ENCODE results near the gene FGFBP3.

Gene FGFBP3

GRCh38 chr10:91931526-91932190 is 22.4 kb upstream of the FGFBP3 start:
- Histone ChIP-seq H3K4me3 (no peak overlapping the region), H3K4me2 (no peak overlapping the region), H4K20me1 (peaks cover 100% of the 10 kb centered on the region), H3K27me3 (no peaks in the 10 kb centered on the region), H3K36me3 (peaks cover 62% of the 10 kb centered on the region), H3K9me3 (no peaks in the 10 kb centered on the region), H3K4me1 (0 out of 2 replicates have a peak, but pooled peaks cover 5% of the 10 kb centered on the region), H3K27ac (no peak overlapping the region), H3K9ac (no peak overlapping the region)
- no peak for TF ChIP-seq Cebpa-rat (IDR thresholded peaks at IDR 0.05)

- H3K27ac ChIP-seq = no peak overlapping the region
- no peak overlapping the region for H3K4me2 ChIP-seq
- H4K20me1 ChIP-seq = peaks cover 100% of the 10 kb centered on the region
- H3K9ac ChIP-seq = no peak overlapping the region
- TF ChIP-seq Cebpa-rat (IDR thresholded peaks at IDR 0.05) = no peak
- H3K9me3 ChIP-seq = no peaks in the 10 kb centered on the region
- peaks cover 59% of the 10 kb centered on the region for H3K36me3 ChIP-seq
- no peaks in the 10 kb centered on the region for H3K27me3 ChIP-seq
- H3K4me1 ChIP-seq = peaks cover 12% of the 10 kb centered on the region
- no peak overlapping the region for H3K4me3 ChIP-seq
Observed at GRCh38 chr10:91930939-91931338, 21.7 kb upstream of the FGFBP3 start.

GRCh38 chr10:91925022-91925320 is 15.7 kb upstream of the FGFBP3 start:
- H3K27ac ChIP-seq = no peak overlapping the region
- H3K4me3 ChIP-seq = peak overlapping the region; percentile 92
- peaks cover 63% of the 10 kb centered on the region for H4K20me1 ChIP-seq
- H3K4me1 ChIP-seq = peaks cover 37% of the 10 kb centered on the region
- H3K9ac ChIP-seq = peak overlapping the region; percentile 90; the same call in 1 of the 2 replicates
- peak overlapping the region; percentile 82 for H3K4me2 ChIP-seq
- no peaks in the 10 kb centered on the region for H3K27me3 ChIP-seq
- H3K36me3 ChIP-seq = peaks cover 21% of the 10 kb centered on the region; the same call in 1 of the 2 replicates
- H3K9me3 ChIP-seq = peaks cover 8% of the 10 kb centered on the region; the same call in 1 of the 2 replicates
- no peak for TF ChIP-seq Cebpa-rat (IDR thresholded peaks at IDR 0.05)

GRCh38 chr10:91924212-91925021 is 15.1 kb upstream of the FGFBP3 start:
- Histone ChIP-seq H3K4me1 (peaks cover 37% of the 10 kb centered on the region), H3K27me3 (no peaks in the 10 kb centered on the region), H4K20me1 (peaks cover 57% of the 10 kb centered on the region), H3K27ac (peak overlapping the region; percentile 91), H3K4me3 (peak overlapping the region; percentile 92), H3K4me2 (peak overlapping the region; percentile 82), H3K36me3 (peaks cover 21% of the 10 kb centered on the region; the same call in 1 of the 2 replicates), H3K9ac (peak overlapping the region; percentile 90), H3K9me3 (peaks cover 11% of the 10 kb centered on the region; the same call in 1 of the 2 replicates)
- no peak for TF ChIP-seq Cebpa-rat (IDR thresholded peaks at IDR 0.05)

GRCh38 chr10:91923371-91924211 is 14.3 kb upstream of the FGFBP3 start, which contains the start of gene BTAF1:
Gene BTAF1 (plus strand): TSS chr10:91923770. CDS start chr10:91924077, 307 bp downstream.
- no peak for TF ChIP-seq Cebpa-rat (IDR thresholded peaks at IDR 0.05)
- Histone ChIP-seq H3K4me1 (peaks cover 37% of the 10 kb centered on the region), H3K4me3 (peak within 1 kb of the TSS; percentile 92), H4K20me1 (peaks cover 49% of the 10 kb centered on the region), H3K9me3 (peaks cover 16% of the 10 kb centered on the region; the same call in 1 of the 2 replicates), H3K36me3 (peaks cover 16% of the 10 kb centered on the region; the same call in 1 of the 2 replicates), H3K4me2 (peak within 1 kb of the TSS; percentile 82), H3K27me3 (no peaks in the 10 kb centered on the region), H3K9ac (peak within 1 kb of the TSS; percentile 90), H3K27ac (peak within 1 kb of the TSS; percentile 91)

- Histone ChIP-seq H3K4me2 (no peak overlapping the region), H3K27ac (no peak overlapping the region), H3K9ac (no peak overlapping the region), H3K36me3 (no peaks in the 10 kb centered on the region), H3K4me3 (no peak overlapping the region), H3K9me3 (peaks cover 16% of the 10 kb centered on the region; the same call in 1 of the 2 replicates), H3K27me3 (no peaks in the 10 kb centered on the region), H4K20me1 (peaks cover 10% of the 10 kb centered on the region), H3K4me1 (peaks cover 11% of the 10 kb centered on the region)
- no peak for TF ChIP-seq Cebpa-rat (IDR thresholded peaks at IDR 0.05)
Observed at GRCh38 chr10:91919651-91920050, 10.4 kb upstream of the FGFBP3 start.

- H3K4me2 ChIP-seq = peak overlapping the region; percentile 68; the same call in 1 of the 2 replicates
- no peak overlapping the region for H3K9ac ChIP-seq
- H4K20me1 ChIP-seq = no peaks in the 10 kb centered on the region
- 0 out of 2 replicates have a peak, but pooled peaks cover 4% of the 10 kb centered on the region for H3K36me3 ChIP-seq
- H3K9me3 ChIP-seq = no peaks in the 10 kb centered on the region
- H3K27ac ChIP-seq = no peak overlapping the region
- TF ChIP-seq Cebpa-rat (IDR thresholded peaks at IDR 0.05) = no peak
- peaks cover 23% of the 10 kb centered on the region for H3K4me1 ChIP-seq
- H3K4me3 ChIP-seq = no peak overlapping the region
- H3K27me3 ChIP-seq = no peaks in the 10 kb centered on the region
Observed at GRCh38 chr10:91910467-91910866, 1.2 kb upstream of the FGFBP3 start.

GRCh38 chr10:91908337-91909116 is 759 bp downstream of the FGFBP3 start:
- Histone ChIP-seq H3K36me3 (0 out of 2 replicates have a peak, but pooled peaks cover 4% of the 10 kb centered on the region), H3K9ac (peak overlapping the region; percentile 86), H3K27me3 (no peaks in the 10 kb centered on the region), H3K4me3 (peak overlapping the region; percentile 92), H3K9me3 (no peaks in the 10 kb centered on the region), H3K4me2 (peak overlapping the region; percentile 68), H4K20me1 (no peaks in the 10 kb centered on the region), H3K27ac (peak overlapping the region; percentile 85), H3K4me1 (peaks cover 23% of the 10 kb centered on the region)
- no peak for TF ChIP-seq Cebpa-rat (IDR thresholded peaks at IDR 0.05)

Measured in BLaER1 (cell line).